ENCODE measurements around the gene MBD2.

MBD2 gene

GRCh38 chr18:54203914-54204313 lies 20.6 kb downstream of the MBD2 start:
- Histone ChIP-seq H2BK120ac (ENCODE audit: low read depth, low read length) (no peak overlapping the region), H2AK5ac (ENCODE audit: low read length) (no peak overlapping the region), H4K8ac (ENCODE audit: low read depth, low read length) (no peak overlapping the region), H2BK15ac (replicated peaks; ENCODE audit: low read depth) (no peak overlapping the region), H3K4me2 (ENCODE audit: low read length) (no peak overlapping the region), H3K18ac (ENCODE audit: low read length) (no peak overlapping the region), H3K4me3 (ENCODE audit: low read length) (no peak overlapping the region), H3K79me2 (ENCODE audit: control insufficient read depth, insufficient read depth, low read length) (peaks cover 13% of the 10 kb centered on the region), H3K23ac (ENCODE audit: low read length) (no peak overlapping the region), H3K27ac (ENCODE audit: low read depth, low read length) (no peak overlapping the region), H3K56ac (ENCODE audit: low read length) (no peak overlapping the region), H3K27me3 (ENCODE audit: insufficient read depth, low read length, poor library complexity) (no peaks in the 10 kb centered on the region), H3K79me1 (ENCODE audit: low read length) (peaks cover 9% of the 10 kb centered on the region), H3K9ac (ENCODE audit: low read length) (no peak overlapping the region), H3K4ac (ENCODE audit: low read depth, low read length) (no peak overlapping the region), H3K4me1 (ENCODE audit: control insufficient read depth, low read depth, low read length) (no peaks in the 10 kb centered on the region), H3K36me3 (ENCODE audit: control insufficient read depth, insufficient read depth, low read length) (peaks cover 3% of the 10 kb centered on the region), H4K5ac (ENCODE audit: low read length) (no peak overlapping the region), H2BK5ac (ENCODE audit: low read length) (no peak overlapping the region)
- no peak for DNase-seq

GRCh38 chr18:54202851-54203250 lies 21.6 kb downstream of the MBD2 start:
- Histone ChIP-seq H3K23ac (ENCODE audit: low read length) (no peak overlapping the region), H4K5ac (ENCODE audit: low read length) (no peak overlapping the region), H3K56ac (ENCODE audit: low read length) (no peak overlapping the region), H3K18ac (ENCODE audit: low read length) (no peak overlapping the region), H3K4me2 (ENCODE audit: low read length) (no peak overlapping the region), H2BK15ac (replicated peaks; ENCODE audit: low read depth) (no peak overlapping the region), H4K8ac (ENCODE audit: low read depth, low read length) (no peak overlapping the region), H3K9ac (ENCODE audit: low read length) (no peak overlapping the region), H3K79me2 (ENCODE audit: control insufficient read depth, insufficient read depth, low read length) (peaks cover 13% of the 10 kb centered on the region), H3K36me3 (ENCODE audit: control insufficient read depth, insufficient read depth, low read length) (peaks cover 3% of the 10 kb centered on the region), H3K4me1 (ENCODE audit: control insufficient read depth, low read depth, low read length) (no peaks in the 10 kb centered on the region), H3K27me3 (ENCODE audit: insufficient read depth, low read length, poor library complexity) (no peaks in the 10 kb centered on the region), H2AK5ac (ENCODE audit: low read length) (no peak overlapping the region), H3K4me3 (ENCODE audit: low read length) (no peak overlapping the region), H3K27ac (ENCODE audit: low read depth, low read length) (no peak overlapping the region), H2BK5ac (ENCODE audit: low read length) (no peak overlapping the region), H3K4ac (ENCODE audit: low read depth, low read length) (no peak overlapping the region), H3K79me1 (ENCODE audit: low read length) (peaks cover 9% of the 10 kb centered on the region), H2BK120ac (ENCODE audit: low read depth, low read length) (no peak overlapping the region)
- no CpG with 5 or more reads among the region's 4 CpGs for WGBS (ENCODE audit: extremely low coverage, insufficient coverage, low lambda C conversion rate)
- DNase-seq = no peak

- H2BK15ac ChIP-seq (replicated peaks; ENCODE audit: low read depth) = no peak overlapping the region
- no peak overlapping the region for H2BK120ac ChIP-seq (ENCODE audit: low read depth, low read length)
- no peak overlapping the region for H3K18ac ChIP-seq (ENCODE audit: low read length)
- no peak overlapping the region for H3K56ac ChIP-seq (ENCODE audit: low read length)
- H3K79me1 ChIP-seq (ENCODE audit: low read length) = peaks cover 3% of the 10 kb centered on the region
- H4K5ac ChIP-seq (ENCODE audit: low read length) = no peak overlapping the region
- H2BK5ac ChIP-seq (ENCODE audit: low read length) = no peak overlapping the region
- no peak overlapping the region for H3K23ac ChIP-seq (ENCODE audit: low read length)
- H3K27ac ChIP-seq (ENCODE audit: low read depth, low read length) = no peak overlapping the region
- no peak overlapping the region for H3K4me3 ChIP-seq (ENCODE audit: low read length)
- no peaks in the 10 kb centered on the region for H3K27me3 ChIP-seq (ENCODE audit: insufficient read depth, low read length, poor library complexity)
- H3K4me1 ChIP-seq (ENCODE audit: control insufficient read depth, low read depth, low read length) = no peaks in the 10 kb centered on the region
- H4K8ac ChIP-seq (ENCODE audit: low read depth, low read length) = no peak overlapping the region
- no CpG with 5 or more reads among the region's 3 CpGs for WGBS (ENCODE audit: extremely low coverage, insufficient coverage, low lambda C conversion rate)
- no peak overlapping the region for H3K4me2 ChIP-seq (ENCODE audit: low read length)
- peaks cover 3% of the 10 kb centered on the region for H3K36me3 ChIP-seq (ENCODE audit: control insufficient read depth, insufficient read depth, low read length)
- DNase-seq = no peak
- H3K79me2 ChIP-seq (ENCODE audit: control insufficient read depth, insufficient read depth, low read length) = no peaks in the 10 kb centered on the region
- no peak overlapping the region for H2AK5ac ChIP-seq (ENCODE audit: low read length)
- no peak overlapping the region for H3K4ac ChIP-seq (ENCODE audit: low read depth, low read length)
- no peak overlapping the region for H3K9ac ChIP-seq (ENCODE audit: low read length)
These were observed 26.6 kb downstream of the MBD2 start for GRCh38 chr18:54197747-54198411.

- Histone ChIP-seq H3K56ac (ENCODE audit: low read length) (no peak overlapping the region), H3K27me3 (ENCODE audit: insufficient read depth, low read length, poor library complexity) (no peaks in the 10 kb centered on the region), H3K79me2 (ENCODE audit: control insufficient read depth, insufficient read depth, low read length) (no peaks in the 10 kb centered on the region), H2BK15ac (replicated peaks; ENCODE audit: low read depth) (no peak overlapping the region), H4K8ac (ENCODE audit: low read depth, low read length) (no peak overlapping the region), H2BK120ac (ENCODE audit: low read depth, low read length) (no peak overlapping the region), H4K5ac (ENCODE audit: low read length) (no peak overlapping the region), H2BK5ac (ENCODE audit: low read length) (no peak overlapping the region), H3K79me1 (ENCODE audit: low read length) (no peaks in the 10 kb centered on the region), H3K4me2 (ENCODE audit: low read length) (no peak overlapping the region), H2AK5ac (ENCODE audit: low read length) (no peak overlapping the region), H3K18ac (ENCODE audit: low read length) (no peak overlapping the region), H3K4me3 (ENCODE audit: low read length) (no peak overlapping the region), H3K9ac (ENCODE audit: low read length) (no peak overlapping the region), H3K23ac (ENCODE audit: low read length) (no peak overlapping the region), H3K36me3 (ENCODE audit: control insufficient read depth, insufficient read depth, low read length) (no peaks in the 10 kb centered on the region), H3K27ac (ENCODE audit: low read depth, low read length) (no peak overlapping the region), H3K4me1 (ENCODE audit: control insufficient read depth, low read depth, low read length) (no peaks in the 10 kb centered on the region), H3K4ac (ENCODE audit: low read depth, low read length) (no peak overlapping the region)
- no peak for DNase-seq
- WGBS (ENCODE audit: extremely low coverage, insufficient coverage, low lambda C conversion rate) = no CpG with 5 or more reads among the region's 2 CpGs
These were observed 30.7 kb downstream of the MBD2 start for GRCh38 chr18:54193786-54194185.

GRCh38 chr18:54192900-54193299 lies 31.6 kb downstream of the MBD2 start:
- no peak overlapping the region for H2AK5ac ChIP-seq (ENCODE audit: low read length)
- no peak overlapping the region for H3K18ac ChIP-seq (ENCODE audit: low read length)
- H3K4ac ChIP-seq (ENCODE audit: low read depth, low read length) = no peak overlapping the region
- H2BK15ac ChIP-seq (replicated peaks; ENCODE audit: low read depth) = no peak overlapping the region
- no peak overlapping the region for H3K4me2 ChIP-seq (ENCODE audit: low read length)
- no peaks in the 10 kb centered on the region for H3K4me1 ChIP-seq (ENCODE audit: control insufficient read depth, low read depth, low read length)
- H4K5ac ChIP-seq (ENCODE audit: low read length) = no peak overlapping the region
- H3K36me3 ChIP-seq (ENCODE audit: control insufficient read depth, insufficient read depth, low read length) = no peaks in the 10 kb centered on the region
- whole genome bisulfite sequencing (ENCODE audit: extremely low coverage, insufficient coverage, low lambda C conversion rate) = no CpG with 5 or more reads among the region's 3 CpGs
- H4K8ac ChIP-seq (ENCODE audit: low read depth, low read length) = no peak overlapping the region
- H3K9ac ChIP-seq (ENCODE audit: low read length) = no peak overlapping the region
- no peak overlapping the region for H3K56ac ChIP-seq (ENCODE audit: low read length)
- no peaks in the 10 kb centered on the region for H3K27me3 ChIP-seq (ENCODE audit: insufficient read depth, low read length, poor library complexity)
- no peak overlapping the region for H3K23ac ChIP-seq (ENCODE audit: low read length)
- no peaks in the 10 kb centered on the region for H3K79me2 ChIP-seq (ENCODE audit: control insufficient read depth, insufficient read depth, low read length)
- no peak overlapping the region for H2BK120ac ChIP-seq (ENCODE audit: low read depth, low read length)
- H3K4me3 ChIP-seq (ENCODE audit: low read length) = no peak overlapping the region
- no peak for DNase-seq
- H2BK5ac ChIP-seq (ENCODE audit: low read length) = no peak overlapping the region
- H3K27ac ChIP-seq (ENCODE audit: low read depth, low read length) = no peak overlapping the region
- H3K79me1 ChIP-seq (ENCODE audit: low read length) = no peaks in the 10 kb centered on the region

GRCh38 chr18:54192415-54192814 lies 32.1 kb downstream of the MBD2 start:
- Histone ChIP-seq H3K79me2 (ENCODE audit: control insufficient read depth, insufficient read depth, low read length) (no peaks in the 10 kb centered on the region), H3K4me1 (ENCODE audit: control insufficient read depth, low read depth, low read length) (no peaks in the 10 kb centered on the region), H3K4ac (ENCODE audit: low read depth, low read length) (no peak overlapping the region), H3K56ac (ENCODE audit: low read length) (no peak overlapping the region), H4K8ac (ENCODE audit: low read depth, low read length) (no peak overlapping the region), H3K36me3 (ENCODE audit: control insufficient read depth, insufficient read depth, low read length) (no peaks in the 10 kb centered on the region), H2AK5ac (ENCODE audit: low read length) (no peak overlapping the region), H3K27me3 (ENCODE audit: insufficient read depth, low read length, poor library complexity) (no peaks in the 10 kb centered on the region), H2BK120ac (ENCODE audit: low read depth, low read length) (no peak overlapping the region), H3K79me1 (ENCODE audit: low read length) (no peaks in the 10 kb centered on the region), H4K5ac (ENCODE audit: low read length) (no peak overlapping the region), H3K4me3 (ENCODE audit: low read length) (no peak overlapping the region), H3K18ac (ENCODE audit: low read length) (no peak overlapping the region), H3K27ac (ENCODE audit: low read depth, low read length) (no peak overlapping the region), H3K4me2 (ENCODE audit: low read length) (no peak overlapping the region), H2BK15ac (replicated peaks; ENCODE audit: low read depth) (no peak overlapping the region), H3K23ac (ENCODE audit: low read length) (no peak overlapping the region), H2BK5ac (ENCODE audit: low read length) (no peak overlapping the region), H3K9ac (ENCODE audit: low read length) (no peak overlapping the region)
- no peak for DNase-seq
- WGBS (ENCODE audit: extremely low coverage, insufficient coverage, low lambda C conversion rate) = no CpG with 5 or more reads among the region's 4 CpGs
